ENCODE results near the gene NUP37.
A peak's percentile ranks its signal among the peaks of the same experiment; 100 is the strongest.
"Not testable (repeated sequence)": the region's sequence is repeated elsewhere in the genome, so short reads cannot be mapped to it uniquely, and the experiment has no call there.

The NUP37 gene

DNA sequence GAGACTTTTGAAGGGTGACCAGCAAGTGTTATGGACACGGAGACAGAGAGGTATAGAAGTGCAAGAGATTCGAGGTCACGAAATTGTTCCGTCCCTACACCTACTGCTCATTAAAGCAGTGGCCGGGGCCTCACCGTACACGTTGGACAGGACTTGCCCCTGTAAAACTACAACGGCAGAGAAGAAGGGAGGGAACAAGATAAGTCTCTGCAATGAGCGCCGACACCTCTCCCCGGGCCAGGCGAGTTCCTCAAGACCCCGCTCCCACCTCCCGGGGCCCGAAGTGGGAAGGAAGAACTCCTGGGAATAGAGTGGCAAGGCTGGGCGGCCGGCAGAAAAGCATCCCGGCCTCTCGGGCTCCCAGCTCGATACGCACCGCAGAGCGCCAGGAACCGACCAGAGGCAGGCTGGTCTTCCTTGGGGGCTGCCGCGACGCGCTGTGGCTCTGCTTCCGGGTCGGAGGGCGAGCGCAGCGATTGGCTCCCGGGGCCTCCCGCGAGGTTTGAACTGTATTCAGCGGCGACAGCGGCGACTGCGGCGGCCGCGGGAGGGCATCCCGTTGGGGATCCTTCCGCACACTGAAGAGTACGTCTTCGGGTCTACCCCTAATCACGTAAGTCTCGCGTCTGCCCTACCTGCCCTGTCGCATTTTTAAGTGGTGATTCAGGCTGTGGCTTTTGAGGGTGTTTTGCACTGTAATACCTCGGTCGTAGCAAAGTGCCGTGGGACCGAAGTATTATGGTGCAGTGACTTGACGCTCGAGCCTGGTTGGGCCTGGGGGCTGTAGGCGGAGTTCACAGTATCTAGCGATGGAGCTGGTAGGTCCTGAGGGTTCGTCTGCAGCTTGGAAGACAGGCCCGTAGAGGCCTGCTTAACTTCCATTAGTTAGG, at the start of gene NUP37, which contains the start of gene PARPBP:
Gene NUP37 (minus strand): TSS at position 441 of the 890 bp plus-strand sequence. CDS start 1,596 bp downstream, outside the sequence.
Gene PARPBP (plus strand): TSS at position 510 of the 890 bp plus-strand sequence. CDS start 3,706 bp downstream, outside the sequence.
- DNase-seq: peak; percentile 23 to 92 (median 82)

DNA sequence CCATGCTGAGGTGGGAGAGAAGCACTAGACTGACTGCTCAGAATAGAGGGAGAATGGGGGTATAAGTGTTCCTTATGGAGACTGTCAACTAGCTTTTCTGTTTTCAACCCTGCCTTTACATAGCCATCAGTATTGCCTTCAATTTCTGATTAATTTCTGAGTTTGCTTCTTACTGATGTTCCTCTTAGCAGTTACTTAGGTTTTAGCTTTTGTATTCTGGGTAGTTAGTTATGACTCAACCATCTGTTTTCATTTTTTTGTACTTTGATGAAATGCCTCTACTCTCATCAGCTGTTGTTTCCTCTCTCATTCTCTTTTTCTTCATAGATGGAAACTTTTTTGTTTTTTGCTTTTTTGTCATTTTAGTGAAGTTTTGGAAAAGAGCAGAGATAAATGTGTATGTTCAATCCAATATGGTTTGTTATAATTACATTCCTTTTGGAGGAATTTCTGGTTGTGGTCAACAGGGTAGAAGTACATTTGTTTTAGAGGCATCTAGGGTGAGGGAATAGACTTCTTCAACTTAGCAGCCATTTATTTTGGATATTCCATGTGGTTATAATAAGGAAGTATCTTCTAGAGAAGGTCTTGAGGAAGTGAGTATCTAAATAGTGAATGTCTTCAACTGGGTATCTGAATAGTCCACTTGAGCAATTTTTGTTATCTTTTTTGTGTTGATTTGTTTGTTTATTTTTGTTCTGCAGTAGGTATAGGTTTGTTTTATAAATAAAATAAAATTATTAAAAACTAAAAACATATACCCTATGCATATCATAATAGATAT, 48.1 kb upstream of the NUP37 start:
- no peak for DNase-seq

DNA sequence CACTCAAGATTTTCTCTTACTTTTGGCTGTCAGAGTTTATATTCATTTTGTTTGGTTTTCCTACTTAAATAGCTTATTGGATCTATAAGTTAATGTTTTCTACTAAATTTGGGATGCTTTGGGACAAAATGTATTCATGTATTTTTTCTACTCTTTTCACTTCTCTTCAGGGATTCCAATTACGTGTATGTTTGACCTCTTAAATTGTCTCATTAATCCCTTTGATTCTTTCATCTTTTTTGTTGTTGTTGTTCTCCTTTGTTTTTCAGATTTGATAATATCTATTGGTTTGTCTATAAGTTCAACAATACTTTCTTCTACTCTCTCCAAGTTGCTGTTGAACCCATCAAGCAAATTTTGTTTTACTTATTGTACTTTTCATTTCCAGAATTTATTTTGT, 43.5 kb upstream of the NUP37 start:
- DNase-seq: no peak

DNA sequence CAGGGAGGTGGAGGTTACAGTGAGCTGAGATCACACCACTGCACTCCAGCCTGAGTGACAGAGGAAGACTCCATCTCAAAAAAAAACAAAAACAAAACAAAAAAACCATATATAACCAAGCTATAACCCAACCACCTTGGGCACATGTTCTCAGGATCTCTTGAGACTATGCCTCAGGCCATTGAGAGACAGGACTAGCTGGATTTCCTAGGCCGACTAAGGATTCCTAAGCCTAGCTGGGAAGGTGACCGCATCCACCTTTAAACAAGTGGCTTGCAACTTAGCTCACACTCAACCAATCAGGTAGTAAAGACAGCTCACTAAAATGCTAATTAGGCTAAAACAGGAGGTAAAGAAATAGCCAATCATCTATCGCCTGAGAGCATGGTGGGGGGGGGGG, 35.3 kb upstream of the NUP37 start:
- not testable (repeated sequence) for DNase-seq

DNA sequence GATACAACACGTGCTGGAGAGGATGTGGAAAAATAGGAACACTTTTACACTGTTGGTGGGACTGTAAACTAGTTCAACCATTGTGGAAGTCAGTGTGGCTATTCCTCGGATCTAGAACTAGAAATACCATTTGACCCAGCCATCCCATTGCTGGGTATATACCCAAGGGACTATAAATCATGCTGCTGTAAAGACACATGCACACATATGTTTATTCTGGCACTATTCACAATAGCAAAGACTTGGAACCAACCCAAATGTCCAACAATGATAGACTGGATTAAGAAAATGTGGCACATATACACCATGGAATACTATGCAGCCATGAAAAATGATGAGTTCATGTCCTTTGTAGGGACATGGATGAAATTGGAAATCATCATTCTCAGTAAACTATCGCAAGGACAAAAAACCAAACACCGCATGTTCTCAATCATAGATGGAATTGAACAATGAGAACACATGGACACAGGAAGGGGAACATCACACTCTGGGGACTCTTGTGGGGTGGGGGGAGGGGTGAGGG, 27.2 kb upstream of the NUP37 start:
- not testable (repeated sequence) for DNase-seq

GRCh38 chr12:102144221-102144620, 24.3 kb upstream of the NUP37 start:
- no peak for DNase-seq

DNA sequence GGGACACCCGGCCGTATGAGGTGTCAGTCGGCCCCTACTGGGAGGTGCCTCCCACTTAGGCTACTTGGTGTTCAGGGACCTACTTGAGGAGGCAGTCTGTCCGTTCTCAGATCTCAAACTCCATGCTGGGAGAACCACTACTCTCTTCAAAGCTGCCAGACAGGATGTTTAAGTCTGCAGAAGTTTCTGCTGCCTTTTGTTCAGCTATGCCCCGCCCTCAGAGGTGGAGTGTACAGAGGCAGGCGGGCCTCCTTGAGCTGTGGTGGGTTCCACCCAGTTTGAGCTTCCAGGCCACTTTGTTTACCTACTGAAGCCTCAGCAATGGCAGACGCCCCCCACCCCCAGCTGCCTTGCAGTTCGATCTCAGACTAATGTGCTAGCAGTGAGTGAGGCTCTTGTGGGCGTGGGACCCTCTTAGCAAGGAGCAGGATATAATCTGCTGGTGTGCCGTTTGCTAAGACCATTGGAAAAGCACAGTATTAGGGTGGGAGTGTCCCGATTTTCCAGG, 23.0 kb upstream of the NUP37 start:
- not testable (repeated sequence) for DNase-seq

DNA sequence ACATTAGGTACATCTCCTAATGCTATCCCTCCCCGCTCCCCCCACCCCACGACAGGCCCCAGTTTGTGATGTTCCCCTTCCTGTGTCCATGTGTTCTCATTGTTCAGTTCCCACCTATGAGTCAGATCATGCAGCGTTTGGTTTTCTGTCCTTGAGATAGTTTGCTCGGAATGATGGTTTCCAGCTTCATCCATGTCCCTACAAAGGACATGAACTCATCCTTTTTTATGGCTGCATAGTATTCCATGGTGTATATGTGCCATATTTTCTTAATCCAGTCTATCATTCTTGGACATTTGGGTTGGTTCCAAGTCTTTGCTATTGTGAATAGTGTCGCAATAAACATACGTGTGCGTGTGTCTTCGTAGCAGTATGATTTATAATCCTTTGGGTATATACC, 17.7 kb upstream of the NUP37 start:
- DNase-seq: not testable (repeated sequence)

- DNase-seq: not testable (repeated sequence)
Observed at GRCh38 chr12:102131442-102131841, 11.5 kb upstream of the NUP37 start.

DNA sequence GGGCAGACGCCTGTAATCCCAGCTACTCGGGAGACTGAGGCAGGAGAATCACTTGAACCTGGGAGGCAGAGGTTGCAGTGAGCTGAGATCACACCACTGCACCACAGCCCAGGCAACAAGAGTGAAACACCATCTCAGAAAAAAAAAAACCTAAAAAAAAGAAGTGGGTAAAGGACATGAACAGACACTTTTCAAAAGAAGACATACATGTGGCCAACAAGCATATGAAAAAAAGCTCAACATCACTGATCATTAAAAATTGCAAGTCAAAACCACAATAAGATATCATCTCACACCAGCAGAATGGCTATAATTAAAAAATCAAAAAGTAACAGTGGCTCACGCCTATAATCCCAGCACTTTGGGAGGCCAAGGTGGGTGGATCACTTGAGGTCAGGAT, 10.8 kb upstream of the NUP37 start:
- not testable (repeated sequence) for DNase-seq

GRCh38 chr12:102121328-102121727, 1.4 kb upstream of the NUP37 start:
- not testable (repeated sequence) for DNase-seq

DNA sequence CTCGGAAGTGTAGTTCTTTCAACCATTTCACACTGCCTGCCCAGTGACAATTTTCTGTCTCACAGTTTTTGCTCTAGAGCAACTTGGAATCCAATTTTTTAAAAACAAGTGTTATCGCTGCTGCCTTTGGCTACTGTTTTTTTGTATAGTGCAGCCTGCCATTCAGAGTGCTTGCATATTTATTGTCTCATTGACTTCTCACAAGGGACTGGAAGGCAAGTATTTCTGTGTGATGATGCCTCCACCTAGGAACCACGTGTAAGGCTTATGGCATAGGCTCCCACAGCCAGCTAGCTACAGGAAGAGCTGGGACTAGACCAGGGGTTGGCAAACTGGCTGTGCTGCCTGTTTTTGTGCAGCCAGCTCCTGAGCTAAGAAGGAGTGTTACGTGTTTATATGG, 972 bp upstream of the NUP37 start:
- DNase-seq: no peak

GRCh38 chr12:102120564-102120873, 605 bp upstream of the NUP37 start:
- DNase-seq: no peak

DNA sequence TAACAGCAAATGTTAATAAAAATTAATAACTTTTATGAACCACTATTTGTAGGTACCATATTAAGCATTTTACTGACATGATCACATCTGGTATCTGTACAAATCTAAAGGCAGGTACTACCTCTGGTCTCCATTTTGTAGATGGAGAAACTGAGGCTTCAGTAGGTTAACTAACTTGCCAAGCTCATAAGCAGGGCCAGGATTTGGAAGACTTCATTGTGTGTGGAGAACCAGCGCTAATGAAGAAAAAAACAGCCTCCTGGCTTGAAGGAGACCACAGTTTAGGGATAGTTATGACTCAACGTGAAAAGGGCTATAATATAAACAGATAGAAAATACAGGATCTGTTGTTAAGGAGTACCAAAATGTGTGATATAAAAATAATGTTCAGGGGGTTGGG, 1.0 kb downstream of the NUP37 start:
- DNase-seq: no peak

GRCh38 chr12:102116392-102116791, 3.5 kb downstream of the NUP37 start:
- no peak for DNase-seq

DNA sequence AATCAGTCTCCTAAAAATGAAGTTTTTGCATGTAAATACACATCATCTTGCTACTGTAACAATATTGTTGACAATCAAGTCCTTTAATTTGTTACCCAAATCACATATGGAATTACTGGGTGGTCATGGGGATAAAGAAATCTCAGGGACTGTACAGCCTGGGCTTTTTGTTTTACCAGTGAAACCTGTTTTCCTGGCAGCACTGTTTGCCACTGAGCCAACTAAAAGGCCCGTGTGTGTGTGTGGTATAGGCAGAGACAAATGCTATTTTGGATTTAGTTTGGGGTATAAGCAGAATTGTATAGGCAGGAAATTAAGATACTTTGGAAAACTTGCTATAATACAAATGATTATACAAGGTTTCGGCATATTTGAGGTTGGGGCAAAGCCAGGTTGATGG, 5.7 kb downstream of the NUP37 start:
- DNase-seq: no peak

DNA sequence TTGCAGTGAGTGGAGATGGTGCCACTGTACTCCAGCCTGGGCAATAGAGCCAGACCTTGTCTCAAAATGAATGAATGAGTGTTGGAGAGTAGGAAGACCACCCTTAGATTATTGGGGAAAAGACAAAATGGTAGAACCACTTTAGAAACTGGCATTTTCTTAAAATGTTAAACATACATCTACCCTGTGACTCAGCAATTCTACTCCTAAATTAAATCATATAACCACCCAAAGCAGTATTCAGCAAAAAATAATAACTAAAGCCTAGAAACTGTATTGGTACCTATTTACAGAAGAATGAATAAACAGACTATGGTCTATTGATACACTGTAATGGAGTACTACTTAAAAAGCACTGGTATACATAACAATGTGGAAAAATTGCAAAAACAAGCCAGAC, 9.1 kb downstream of the NUP37 start:
- no peak for DNase-seq

DNA sequence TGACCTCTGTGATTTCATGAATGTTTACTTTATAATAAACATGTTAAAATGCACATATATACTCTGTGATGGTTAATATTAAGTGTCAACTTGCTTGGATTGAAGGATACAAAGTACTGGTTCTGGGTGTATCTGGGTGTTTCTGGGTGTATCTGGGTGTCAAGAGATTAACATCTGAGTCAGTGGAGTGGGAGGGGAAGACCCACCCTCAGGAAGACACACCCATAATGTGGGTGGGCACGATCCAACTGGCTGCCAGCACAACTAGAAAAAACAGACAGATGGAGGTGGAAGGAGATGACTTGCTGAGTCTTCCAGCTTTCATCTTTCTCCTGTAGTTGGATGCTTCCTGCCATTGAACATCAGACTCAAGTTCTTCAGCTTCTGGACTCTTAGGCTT, 11.9 kb downstream of the NUP37 start:
- DNase-seq: no peak

- no peak for DNase-seq
Observed at GRCh38 chr12:102106905-102107304, 13.0 kb downstream of the NUP37 start.

GRCh38 chr12:102096855-102097254, 23.1 kb downstream of the NUP37 start:
- DNase-seq: no peak

GRCh38 chr12:102095677-102096263, 24.1 kb downstream of the NUP37 start:
- DNase-seq: no peak

DNA sequence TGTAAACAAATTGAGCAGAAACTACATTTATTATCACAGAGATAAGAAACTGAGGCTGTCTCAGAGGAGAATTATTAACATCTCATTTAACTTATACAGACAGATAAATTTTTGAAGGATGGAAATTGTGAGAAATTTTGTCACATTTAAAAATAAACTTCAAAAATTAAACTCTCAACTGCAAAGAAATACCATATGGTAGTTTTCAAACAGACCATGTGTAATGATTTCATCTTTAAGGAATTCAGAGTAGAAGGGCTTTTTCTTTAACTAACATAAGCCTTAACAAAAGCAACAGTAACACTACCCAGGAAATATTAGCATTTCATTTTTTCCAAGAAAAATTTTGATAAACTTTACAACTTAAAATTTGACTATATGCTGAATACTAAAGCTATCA, 26.6 kb downstream of the NUP37 start:
- DNase-seq: no peak
